ENCODE data around the gene TSHZ1. TPM values are rescaled to one million over a fixed set of nuclear protein-coding genes. Genes with fewer than 3 reads are reported as not detected.
"Not testable (repeated sequence)": the region's sequence is repeated elsewhere in the genome, so short reads cannot be mapped to it uniquely, and the experiment has no call there.

Gene TSHZ1
- total and polyA plus RNA-seq, 5 donors from 2014 or later = 1.1 to 16.4 (median 1.5) TPM

DNA sequence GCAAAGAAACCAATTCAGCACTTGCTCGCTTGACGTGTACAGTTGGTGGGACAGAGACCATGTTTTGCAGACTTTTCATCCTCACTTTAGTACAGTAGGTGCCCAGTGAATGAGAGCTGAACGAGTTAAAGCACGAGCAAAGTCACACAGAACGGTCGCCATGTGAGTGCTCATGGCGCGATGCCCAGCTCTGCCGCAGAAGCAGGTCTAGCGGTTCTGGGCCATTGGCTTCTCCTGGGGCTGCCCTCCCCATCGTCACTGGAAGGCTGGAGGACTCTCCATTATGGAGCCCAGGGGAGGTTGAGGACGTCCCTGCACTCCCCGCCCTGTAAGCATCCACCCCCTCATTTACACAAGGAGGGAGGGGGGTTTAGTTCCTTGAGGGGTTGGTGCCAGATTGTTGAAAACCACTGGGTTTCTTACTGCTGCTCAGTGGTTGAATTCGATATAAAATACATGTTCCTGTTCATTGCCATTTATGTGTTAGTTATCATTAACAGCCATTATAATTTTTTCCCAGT, 26.6 kb upstream of the TSHZ1 start:
- no peak for DNase-seq
- Histone ChIP-seq H3K27me3 (ENCODE audit: control insufficient read depth, insufficient read depth, low read length) (peaks cover 2% of the 10 kb centered on the region), H3K4me1 (ENCODE audit: control insufficient read depth, insufficient read depth, low read length, poor library complexity, severe bottlenecking) (no peaks in the 10 kb centered on the region), H3K9me3 (ENCODE audit: control insufficient read depth in 2 of 2, low read length in 2 of 2) (no peaks in the 10 kb centered on the region), H3K27ac (ENCODE audit: insufficient read depth, low read length, poor library complexity, severe bottlenecking) (no peak overlapping the region), H3K36me3 (ENCODE audit: control insufficient read depth, insufficient read depth, low read length) (no peaks in the 10 kb centered on the region), H3K4me3 (ENCODE audit: low read depth, low read length) (no peak overlapping the region)
- Mint-ChIP-seq H3K4me1 (peaks cover 0 to 5% (median 0%) of the 10 kb centered on the region in 4 donors), H3K27me3 (peaks cover 17% of the 10 kb centered on the region), H3K36me3 (no peaks in the 10 kb centered on the region), H3K4me3 (no peak overlapping the region), H3K9me3 (peaks cover 0 to 1% (median 0%) of the 10 kb centered on the region in 7 donors), H3K27ac (no peak overlapping the region)
- no peak for ATAC-seq (ENCODE audit: low read depth in 2 of 2)

DNA sequence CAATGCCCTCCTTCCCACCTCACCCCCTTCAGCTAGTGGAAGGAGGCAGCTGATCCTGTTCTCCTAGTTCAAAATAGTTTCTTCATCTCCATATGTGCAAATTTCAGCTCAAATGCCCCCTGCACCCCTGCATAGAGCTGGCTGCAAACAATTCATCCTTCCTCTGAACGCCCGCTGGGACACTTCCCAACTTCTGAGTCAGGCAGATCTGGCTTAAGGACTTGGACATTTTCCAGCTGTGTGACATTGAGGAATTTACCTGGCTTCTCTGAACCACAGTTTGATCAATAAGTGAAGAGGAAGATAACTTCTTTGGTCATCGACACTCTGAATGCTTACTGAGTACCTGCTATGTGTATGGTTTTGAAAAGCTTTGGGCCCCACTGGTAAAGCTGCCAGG, 25.1 kb upstream of the TSHZ1 start:
- H3K4me1 ChIP-seq (ENCODE audit: control insufficient read depth, insufficient read depth, low read length, poor library complexity, severe bottlenecking) = no peaks in the 10 kb centered on the region
- Mint-ChIP-seq H3K36me3 (no peaks in the 10 kb centered on the region), H3K27me3 (peaks cover 17% of the 10 kb centered on the region), H3K27ac (no peak overlapping the region), H3K9me3 (peaks cover 0 to 1% (median 0%) of the 10 kb centered on the region in 7 donors), H3K4me3 (no peak overlapping the region), H3K4me1 (no peaks in the 10 kb centered on the region)
- H3K27ac ChIP-seq (ENCODE audit: insufficient read depth, low read length, poor library complexity, severe bottlenecking) = no peak overlapping the region
- ATAC-seq (ENCODE audit: low read depth in 2 of 2) (no peak), DNase-seq (no peak)
- H3K9me3 ChIP-seq (ENCODE audit: control insufficient read depth in 2 of 2, low read length in 2 of 2) = no peaks in the 10 kb centered on the region
- no peak overlapping the region for H3K4me3 ChIP-seq (ENCODE audit: low read depth, low read length)
- H3K27me3 ChIP-seq (ENCODE audit: control insufficient read depth, insufficient read depth, low read length) = peaks cover 2% of the 10 kb centered on the region
- no peaks in the 10 kb centered on the region for H3K36me3 ChIP-seq (ENCODE audit: control insufficient read depth, insufficient read depth, low read length)

GRCh38 chr18:75187702-75188101, 22.9 kb upstream of the TSHZ1 start:
- H3K27ac Mint-ChIP-seq; H3K27me3 Mint-ChIP-seq; H3K27me3 ChIP-seq (ENCODE audit: control insufficient read depth, insufficient read depth, low read length); H3K36me3 Mint-ChIP-seq; H3K4me3 Mint-ChIP-seq; DNase-seq; H3K9me3 ChIP-seq (ENCODE audit: control insufficient read depth in 2 of 2, low read length in 2 of 2); H3K4me3 ChIP-seq (ENCODE audit: low read depth, low read length); H3K4me1 ChIP-seq (ENCODE audit: control insufficient read depth, insufficient read depth, low read length, poor library complexity, severe bottlenecking); H3K4me1 Mint-ChIP-seq; ATAC-seq (ENCODE audit: low read depth in 2 of 2); H3K9me3 Mint-ChIP-seq; H3K36me3 ChIP-seq (ENCODE audit: control insufficient read depth, insufficient read depth, low read length); H3K27ac ChIP-seq (ENCODE audit: insufficient read depth, low read length, poor library complexity, severe bottlenecking): not testable (repeated sequence)

- DNase-seq = no peak
- Mint-ChIP-seq H3K9me3 (no peaks in the 10 kb centered on the region), H3K27me3 (no peaks in the 10 kb centered on the region), H3K4me1 (no peaks in the 10 kb centered on the region), H3K27ac (no peak overlapping the region), H3K4me3 (peak overlapping the region in 1 of 4 donors; percentile 80), H3K36me3 (no peaks in the 10 kb centered on the region)
- Histone ChIP-seq H3K36me3 (ENCODE audit: control insufficient read depth, insufficient read depth, low read length) (no peaks in the 10 kb centered on the region), H3K27me3 (ENCODE audit: control insufficient read depth, insufficient read depth, low read length) (no peaks in the 10 kb centered on the region), H3K27ac (ENCODE audit: insufficient read depth, low read length, poor library complexity, severe bottlenecking) (no peak overlapping the region), H3K4me1 (ENCODE audit: control insufficient read depth, insufficient read depth, low read length, poor library complexity, severe bottlenecking) (no peaks in the 10 kb centered on the region), H3K9me3 (ENCODE audit: control insufficient read depth in 2 of 2, low read length in 2 of 2) (no peaks in the 10 kb centered on the region), H3K4me3 (ENCODE audit: low read depth, low read length) (no peak overlapping the region)
- no peak for ATAC-seq (ENCODE audit: low read depth in 2 of 2)
These were observed 20.9 kb upstream of the TSHZ1 start for GRCh38 chr18:75189696-75190095.

- Histone ChIP-seq H3K9me3 (ENCODE audit: control insufficient read depth in 2 of 2, low read length in 2 of 2) (no peaks in the 10 kb centered on the region), H3K4me3 (ENCODE audit: low read depth, low read length) (no peak overlapping the region), H3K27ac (ENCODE audit: insufficient read depth, low read length, poor library complexity, severe bottlenecking) (no peak overlapping the region), H3K27me3 (ENCODE audit: control insufficient read depth, insufficient read depth, low read length) (no peaks in the 10 kb centered on the region), H3K36me3 (ENCODE audit: control insufficient read depth, insufficient read depth, low read length) (no peaks in the 10 kb centered on the region), H3K4me1 (ENCODE audit: control insufficient read depth, insufficient read depth, low read length, poor library complexity, severe bottlenecking) (no peaks in the 10 kb centered on the region)
- ATAC-seq (ENCODE audit: low read depth in 2 of 2) (no peak), DNase-seq (no peak)
- Mint-ChIP-seq H3K9me3 (no peaks in the 10 kb centered on the region), H3K36me3 (peaks cover 4% of the 10 kb centered on the region), H3K27ac (peak overlapping the region in 1 of 3 donors; percentile 69), H3K27me3 (no peaks in the 10 kb centered on the region), H3K4me1 (peaks cover 0 to 7% (median 2%) of the 10 kb centered on the region in 4 donors), H3K4me3 (no peak overlapping the region)
These were observed 17.7 kb upstream of the TSHZ1 start for GRCh38 chr18:75192899-75193298.

GRCh38 chr18:75198036-75198435, 12.6 kb upstream of the TSHZ1 start:
- ATAC-seq (ENCODE audit: low read depth in 2 of 2) (no peak), DNase-seq (no peak)
- H3K4me1 ChIP-seq (ENCODE audit: control insufficient read depth, insufficient read depth, low read length, poor library complexity, severe bottlenecking) = no peaks in the 10 kb centered on the region

GRCh38 chr18:75199327-75199726, 11.3 kb upstream of the TSHZ1 start:
- no peaks in the 10 kb centered on the region for H3K9me3 ChIP-seq (ENCODE audit: control insufficient read depth in 2 of 2, low read length in 2 of 2)
- Mint-ChIP-seq H3K4me1 (peaks cover 5 to 32% (median 16%) of the 10 kb centered on the region in 4 donors), H3K36me3 (peaks cover 16% of the 10 kb centered on the region), H3K27me3 (no peaks in the 10 kb centered on the region), H3K4me3 (no peak overlapping the region), H3K9me3 (no peaks in the 10 kb centered on the region), H3K27ac (no peak overlapping the region)
- DNase-seq (no peak), ATAC-seq (ENCODE audit: low read depth in 2 of 2) (no peak)
- no peaks in the 10 kb centered on the region for H3K27me3 ChIP-seq (ENCODE audit: control insufficient read depth, insufficient read depth, low read length)
- no peaks in the 10 kb centered on the region for H3K4me1 ChIP-seq (ENCODE audit: control insufficient read depth, insufficient read depth, low read length, poor library complexity, severe bottlenecking)
- H3K27ac ChIP-seq (ENCODE audit: insufficient read depth, low read length, poor library complexity, severe bottlenecking) = peak overlapping the region; percentile 5
- peaks cover 15% of the 10 kb centered on the region for H3K36me3 ChIP-seq (ENCODE audit: control insufficient read depth, insufficient read depth, low read length)
- H3K4me3 ChIP-seq (ENCODE audit: low read depth, low read length) = no peak overlapping the region

More at GRCh38 chr18:75198036-75198435, 12.6 kb upstream of the TSHZ1 start:
- H3K36me3 ChIP-seq (ENCODE audit: control insufficient read depth, insufficient read depth, low read length) = peaks cover 15% of the 10 kb centered on the region
- Mint-ChIP-seq H3K27ac (peak overlapping the region in 2 of 3 donors; percentile 38 to 45), H3K4me1 (peaks cover 5 to 26% (median 15%) of the 10 kb centered on the region in 4 donors), H3K27me3 (no peaks in the 10 kb centered on the region), H3K4me3 (no peak overlapping the region), H3K9me3 (no peaks in the 10 kb centered on the region), H3K36me3 (peaks cover 16% of the 10 kb centered on the region)
- H3K9me3 ChIP-seq (ENCODE audit: control insufficient read depth in 2 of 2, low read length in 2 of 2) = no peaks in the 10 kb centered on the region
- H3K27ac ChIP-seq (ENCODE audit: insufficient read depth, low read length, poor library complexity, severe bottlenecking) = no peak overlapping the region
- H3K27me3 ChIP-seq (ENCODE audit: control insufficient read depth, insufficient read depth, low read length) = no peaks in the 10 kb centered on the region
- H3K4me3 ChIP-seq (ENCODE audit: low read depth, low read length) = no peak overlapping the region

DNA sequence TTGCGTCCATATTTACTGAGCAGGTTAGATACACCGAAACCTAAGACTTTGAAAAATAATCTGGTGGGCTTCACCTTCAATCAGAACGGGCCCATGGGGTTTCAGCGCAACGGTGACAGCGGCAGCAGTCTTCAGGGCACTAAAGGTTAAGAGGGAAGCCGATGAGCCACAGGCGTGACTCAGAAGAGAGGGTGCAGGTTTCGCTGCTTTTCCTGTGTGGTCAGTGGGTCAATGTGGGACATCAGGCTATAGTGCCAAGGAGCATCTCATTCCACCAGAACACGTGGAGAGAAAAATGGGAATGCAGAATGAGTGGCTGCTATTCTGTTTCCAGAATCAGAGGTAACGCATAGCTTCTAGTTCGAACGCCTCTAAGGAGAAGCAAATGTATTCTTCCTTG, 10.5 kb upstream of the TSHZ1 start:
- peaks cover 5 to 34% (median 16%) of the 10 kb centered on the region in 4 donors for H3K4me1 Mint-ChIP-seq
- Histone ChIP-seq H3K27me3 (ENCODE audit: control insufficient read depth, insufficient read depth, low read length) (no peaks in the 10 kb centered on the region), H3K27ac (ENCODE audit: insufficient read depth, low read length, poor library complexity, severe bottlenecking) (no peak overlapping the region), H3K4me3 (ENCODE audit: low read depth, low read length) (no peak overlapping the region), H3K36me3 (ENCODE audit: control insufficient read depth, insufficient read depth, low read length) (peaks cover 15% of the 10 kb centered on the region), H3K4me1 (ENCODE audit: control insufficient read depth, insufficient read depth, low read length, poor library complexity, severe bottlenecking) (peaks cover 3% of the 10 kb centered on the region), H3K9me3 (ENCODE audit: control insufficient read depth in 2 of 2, low read length in 2 of 2) (no peaks in the 10 kb centered on the region)
- H3K9me3 Mint-ChIP-seq = no peaks in the 10 kb centered on the region
- ATAC-seq (ENCODE audit: low read depth in 2 of 2) = no peak
- H3K4me3 Mint-ChIP-seq = no peak overlapping the region
- no peak overlapping the region for H3K27ac Mint-ChIP-seq
- H3K27me3 Mint-ChIP-seq = no peaks in the 10 kb centered on the region
- DNase-seq = no peak
- H3K36me3 Mint-ChIP-seq = peaks cover 16% of the 10 kb centered on the region

Data from CD4-positive, CD25-positive, alpha-beta regulatory T cell (primary cell).